G401.6 (cell line): ENCODE measurements around the gene ZNHIT1.

ENCODE experiments used
- FAIRE-seq: peaks from 2 replicates; lab custom pipeline; 2012; peaks lifted over from hg19 to GRCh38; lab: Jason Lieb, UNC

Gene ZNHIT1

GRCh38 chr7:101220295-101220694 is 2.3 kb downstream of the ZNHIT1 start:
- no peak for FAIRE-seq

- FAIRE-seq = no peak
These were observed 4.4 kb downstream of the ZNHIT1 start for GRCh38 chr7:101222275-101222830.

GRCh38 chr7:101223528-101223927 is 5.6 kb downstream of the ZNHIT1 start:
- FAIRE-seq = no peak

- FAIRE-seq = no peak
These were observed 7.7 kb downstream of the ZNHIT1 start for GRCh38 chr7:101225650-101226049.

- no peak for FAIRE-seq
These were observed 8.8 kb downstream of the ZNHIT1 start for GRCh38 chr7:101226721-101227120.

- FAIRE-seq = no peak
These were observed 13.7 kb downstream of the ZNHIT1 start for GRCh38 chr7:101231644-101232043.

GRCh38 chr7:101232141-101232850 is 14.3 kb downstream of the ZNHIT1 start:
- FAIRE-seq = no peak

- FAIRE-seq = no peak
These were observed 16.1 kb downstream of the ZNHIT1 start for GRCh38 chr7:101233907-101234547.

GRCh38 chr7:101234636-101235035 is 16.7 kb downstream of the ZNHIT1 start:
- no peak for FAIRE-seq

- FAIRE-seq = no peak
These were observed 17.1 kb downstream of the ZNHIT1 start for GRCh38 chr7:101235050-101235449.

- no peak for FAIRE-seq
These were observed 17.6 kb downstream of the ZNHIT1 start for GRCh38 chr7:101235522-101235921.

GRCh38 chr7:101236292-101236835 is 18.4 kb downstream of the ZNHIT1 start:
- no peak for FAIRE-seq

- FAIRE-seq = no peak
These were observed 19.5 kb downstream of the ZNHIT1 start, which contains the start of gene CLDN15 for GRCh38 chr7:101237206-101238067. CLDN15 (minus strand) TSS chr7:101237802; CDS start chr7:101237581, 221 bp downstream.

GRCh38 chr7:101238226-101239182 is 20.5 kb downstream of the ZNHIT1 start:
- no peak for FAIRE-seq

GRCh38 chr7:101239191-101239950 is 21.4 kb downstream of the ZNHIT1 start:
- FAIRE-seq = no peak

- FAIRE-seq = no peak
These were observed 21.9 kb downstream of the ZNHIT1 start for GRCh38 chr7:101239951-101240220.

- FAIRE-seq = no peak
These were observed 22.5 kb downstream of the ZNHIT1 start for GRCh38 chr7:101240226-101241014.

- FAIRE-seq = no peak
These were observed 23.0 kb downstream of the ZNHIT1 start for GRCh38 chr7:101241015-101241363.

GRCh38 chr7:101241443-101242349 is 23.7 kb downstream of the ZNHIT1 start:
- no peak for FAIRE-seq
